ENCODE measurements around the gene ZNF24.

The ZNF24 gene

GRCh38 chr18:35322486-35323458 is 21.4 kb downstream of the ZNF24 start:
- TF ChIP-seq, protein P1, sequence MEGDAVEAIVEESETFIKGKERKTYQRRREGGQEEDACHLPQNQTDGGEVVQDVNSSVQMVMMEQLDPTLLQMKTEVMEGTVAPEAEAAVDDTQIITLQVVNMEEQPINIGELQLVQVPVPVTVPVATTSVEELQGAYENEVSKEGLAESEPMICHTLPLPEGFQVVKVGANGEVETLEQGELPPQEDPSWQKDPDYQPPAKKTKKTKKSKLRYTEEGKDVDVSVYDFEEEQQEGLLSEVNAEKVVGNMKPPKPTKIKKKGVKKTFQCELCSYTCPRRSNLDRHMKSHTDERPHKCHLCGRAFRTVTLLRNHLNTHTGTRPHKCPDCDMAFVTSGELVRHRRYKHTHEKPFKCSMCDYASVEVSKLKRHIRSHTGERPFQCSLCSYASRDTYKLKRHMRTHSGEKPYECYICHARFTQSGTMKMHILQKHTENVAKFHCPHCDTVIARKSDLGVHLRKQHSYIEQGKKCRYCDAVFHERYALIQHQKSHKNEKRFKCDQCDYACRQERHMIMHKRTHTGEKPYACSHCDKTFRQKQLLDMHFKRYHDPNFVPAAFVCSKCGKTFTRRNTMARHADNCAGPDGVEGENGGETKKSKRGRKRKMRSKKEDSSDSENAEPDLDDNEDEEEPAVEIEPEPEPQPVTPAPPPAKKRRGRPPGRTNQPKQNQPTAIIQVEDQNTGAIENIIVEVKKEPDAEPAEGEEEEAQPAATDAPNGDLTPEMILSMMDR (conservative IDR thresholded peaks at IDR 0.05; ENCODE audit: low read depth), result no peak
- no peak overlapping the region for H3K27ac ChIP-seq
- no peak for DNase-seq (ENCODE audit: low spot score)
- ChIA-PET CTCF (interaction anchor here (0.6 kb wide), 1 partner anchor 13 kb away, joined by 3 read pairs; no protein-coding TSS in a partner anchor), POLR2A (ENCODE audit: low non-redundant PET) (no interaction called here)

DNA sequence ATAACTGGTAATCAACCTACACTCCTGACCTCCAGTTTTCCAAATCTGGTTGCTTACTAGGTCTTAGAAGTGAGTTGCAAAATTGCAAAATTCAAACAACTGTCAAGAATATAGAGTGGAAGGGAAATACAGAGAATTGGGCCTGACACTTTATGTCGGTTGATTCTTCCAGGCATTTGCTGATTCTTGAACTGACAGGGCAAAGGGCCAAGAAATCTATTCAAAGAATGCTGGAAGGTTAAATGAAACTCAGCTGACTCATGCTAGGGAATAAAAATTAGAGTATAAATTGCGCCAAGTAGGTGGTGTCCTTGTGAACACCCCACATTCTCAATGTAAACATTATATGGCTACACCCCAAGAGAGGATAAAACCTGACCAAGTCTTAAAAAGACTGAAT is 32.7 kb downstream of the ZNF24 start:
- DNase-seq (ENCODE audit: low spot score), result peak; percentile 11
- POLR2A ChIA-PET (ENCODE audit: low non-redundant PET), result no interaction called here
- CTCF ChIA-PET, result no interaction called here
- H3K27ac ChIP-seq, result no peak overlapping the region
- TF ChIP-seq, protein P1 (conservative IDR thresholded peaks at IDR 0.05; ENCODE audit: low read depth), result no peak

DNA sequence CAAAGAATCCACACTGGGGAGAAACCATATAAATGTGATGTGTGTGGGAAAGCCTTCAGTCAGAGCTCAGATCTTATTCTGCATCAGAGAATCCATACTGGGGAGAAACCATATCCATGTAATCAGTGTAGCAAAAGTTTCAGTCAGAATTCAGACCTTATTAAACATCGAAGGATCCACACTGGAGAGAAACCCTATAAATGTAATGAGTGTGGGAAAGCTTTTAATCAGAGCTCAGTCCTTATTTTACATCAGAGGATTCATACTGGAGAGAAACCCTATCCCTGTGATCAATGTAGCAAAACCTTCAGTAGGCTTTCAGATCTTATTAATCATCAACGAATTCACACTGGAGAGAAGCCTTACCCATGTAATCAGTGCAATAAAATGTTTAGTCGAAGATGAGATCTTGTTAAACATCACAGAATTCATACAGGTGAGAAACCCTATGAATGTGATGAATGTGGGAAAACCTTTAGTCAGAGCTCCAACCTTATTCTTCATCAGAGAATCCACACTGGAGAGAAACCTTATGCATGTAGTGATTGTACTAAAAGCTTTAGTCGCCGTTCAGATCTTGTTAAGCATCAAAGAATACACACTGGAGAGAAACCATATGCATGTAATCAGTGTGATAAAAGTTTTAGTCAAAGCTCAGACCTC is 37.5 kb downstream of the ZNF24 start:
- CTCF ChIA-PET, result no interaction called here
- DNase-seq (ENCODE audit: low spot score), result no peak
- POLR2A ChIA-PET (ENCODE audit: low non-redundant PET), result no interaction called here
- TF ChIP-seq, protein P1 (conservative IDR thresholded peaks at IDR 0.05; ENCODE audit: low read depth), result no peak
- H3K27ac ChIP-seq, result no peak overlapping the region

GRCh38 chr18:35303610-35304009 is 40.6 kb downstream of the ZNF24 start:
- CTCF ChIA-PET, result interaction anchor here (0.6 kb wide), 1 partner anchor 47 kb away, joined by 9 read pairs; no protein-coding TSS in a partner anchor
- no peak for DNase-seq (ENCODE audit: low spot score)
- TF ChIP-seq, protein P1 (conservative IDR thresholded peaks at IDR 0.05; ENCODE audit: low read depth), result no peak
- no peak overlapping the region for H3K27ac ChIP-seq
- POLR2A ChIA-PET (ENCODE audit: low non-redundant PET), result no interaction called here

DNA sequence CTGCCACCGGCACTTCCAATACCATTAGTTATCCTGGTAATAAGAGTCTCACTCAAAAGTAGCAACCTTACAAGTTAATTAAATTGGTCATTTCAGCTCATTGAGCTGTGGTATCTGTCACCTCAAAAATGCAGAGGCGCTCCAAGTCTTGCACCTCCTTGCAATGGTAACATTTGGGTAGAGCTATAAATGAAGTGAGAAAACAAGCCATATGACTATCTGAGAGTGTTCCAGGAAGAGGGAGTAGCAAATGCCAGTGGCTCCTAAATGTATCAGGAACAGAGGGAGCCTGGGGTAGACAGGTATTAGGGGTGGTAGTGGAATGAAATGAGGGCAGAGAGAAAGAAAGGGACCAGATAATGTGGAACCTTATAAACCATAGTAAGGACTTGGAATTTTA is 48.2 kb downstream of the ZNF24 start:
- H3K27ac ChIP-seq, result no peak overlapping the region
- POLR2A ChIA-PET (ENCODE audit: low non-redundant PET), result no interaction called here
- CTCF ChIA-PET, result no interaction called here
- DNase-seq (ENCODE audit: low spot score), result no peak
- TF ChIP-seq, protein P1 (conservative IDR thresholded peaks at IDR 0.05; ENCODE audit: low read depth), result no peak

DNA sequence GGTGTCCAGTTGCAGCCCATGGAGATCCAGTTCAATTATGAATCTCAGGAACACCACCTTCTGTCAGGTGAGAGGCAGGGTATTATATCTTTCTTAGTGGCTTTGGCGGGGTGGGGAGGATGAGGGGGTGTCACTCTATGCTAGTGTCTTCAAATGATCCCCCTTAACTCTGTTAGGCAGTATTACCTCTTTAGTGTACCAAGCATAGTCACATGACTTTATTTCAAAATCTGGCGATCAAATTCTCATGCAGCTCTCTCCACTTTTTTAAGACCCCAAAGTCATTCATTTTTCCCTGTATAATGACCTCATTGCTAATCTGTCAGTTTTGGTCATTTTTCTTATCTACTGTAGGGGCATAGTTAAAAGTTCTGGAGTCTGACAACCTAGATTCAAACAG is 53.1 kb downstream of the ZNF24 start:
- H3K27ac ChIP-seq, result no peak overlapping the region
- POLR2A ChIA-PET (ENCODE audit: low non-redundant PET), result no interaction called here
- TF ChIP-seq, protein P1 (conservative IDR thresholded peaks at IDR 0.05; ENCODE audit: low read depth), result no peak
- CTCF ChIA-PET, result no interaction called here
- DNase-seq (ENCODE audit: low spot score), result no peak

All from RWPE1 (cell line).